Sigmoid colon (tissue), 7 donors: Measurements from ENCODE around the gene JAKMIP2. TPM values are rescaled to one million over a fixed set of nuclear protein-coding genes. Genes with fewer than 3 reads are reported as not detected.

Experiments used
- DNase-seq: peaks from one replicate; pipeline ENCODE4 v3.0.0-alpha.2; 2019
- H3K27ac ChIP-seq, 4 donors: fragments of 200-600 bp; sonication (generic); one replicate each; pipeline ENCODE4 v1.5.1; 2016 to 2019; ENCODE audit warnings: mild to moderate bottlenecking in 1 of 4
- H3K27me3 ChIP-seq, 3 donors: fragments of 200-600 bp; sonication (generic); one replicate each; pipeline ENCODE4 v1.5.1; 2019; ENCODE audit warnings: mild to moderate bottlenecking in 1 of 3
- H3K36me3 ChIP-seq, 4 donors: fragments of 200-600 bp; sonication (generic); one replicate each; pipeline ENCODE4 v1.5.1; 2016 to 2019
- H3K4me1 ChIP-seq, 4 donors: fragments of 200-600 bp; sonication (generic); one replicate each; pipeline ENCODE4 v1.5.1; 2017 to 2019
- H3K4me3 ChIP-seq, 4 donors: fragments of 200-600 bp; sonication (generic); one replicate each; pipeline ENCODE4 v1.5.1; 2017 to 2019; ENCODE audit warnings: mild to moderate bottlenecking in 2 of 4, moderate library complexity in 1 of 4
- H3K9me3 ChIP-seq, 4 donors: fragments of 200-600 bp in 3 of 4; sonication (generic) in 3 of 4; one replicate each; pipeline versions ENCODE4 v1.5.1 to v1.6.1; 2013 to 2019
- CTCF ChIP-seq, 4 experiments: fragments of 450-650 bp in 3 of 4; fragments of 200-600 bp in 1 of 4; IDR thresholded peaks; one replicate each; pipeline ENCODE4 v1.5.1; 2016 to 2019; ENCODE audit warnings: antibody characterized with exemption in 4 of 4, mild to moderate bottlenecking in 3 of 4, moderate library complexity in 2 of 4
- EP300 ChIP-seq, 4 donors: sonication (generic); formaldehyde crosslinking; IDR thresholded peaks; one replicate each; pipeline ENCODE4 v1.6.1; 2017; ENCODE audit warnings: antibody characterized with exemption in 4 of 4
- POLR2A ChIP-seq, 2 donors: fragments of 450-650 bp; IDR thresholded peaks; one replicate each; pipeline ENCODE4 v1.6.1; 2016; ENCODE audit warnings: antibody characterized with exemption in 2 of 2, mild to moderate bottlenecking in 2 of 2, moderate library complexity in 2 of 2
- POLR2AphosphoS5 ChIP-seq, 4 donors: sonication (generic); formaldehyde crosslinking; IDR thresholded peaks; one replicate each; pipeline ENCODE4 v1.6.1; 2017; ENCODE audit warnings: antibody characterized with exemption in 4 of 4
- WGBS, 2 donors: extraction: QIAGEN DNeasy Blood & Tissue Kit; methylation state at CpG; one replicate each; pipeline ENCODE4 v1.1.7; 2013; 5-methylcytosine and 5-hydroxymethylcytosine counted together
- intact Hi-C: fragments of 100-400 bp; cut with DNase I; formaldehyde crosslinking; loops from one replicate; pipeline ENCODE4 v1.15.1; 2023
- polyA plus RNA-seq, 3 donors: library from polyadenylated mRNA; stranded (reverse); fragments of 200-250 nt; gene quantifications; one replicate each; pipeline ENCODE4 v1.2.3, GENCODE V29; 2013
- total RNA-seq, 4 donors: library from RNA; depleted of rRNA; stranded (reverse); fragments of >200 nt; gene quantifications; one replicate each; pipeline ENCODE4 v1.1.0, GENCODE V29; 2016
- donor health status: healthy with polysubstance abuse.
- donor health status: Bipolar disorder and iron deficiency.
- donor health status: healthy.

JAKMIP2 gene
- total and polyA plus RNA-seq, 7 donors: under 0.01 to 8.9 (median 2.8) TPM; not detected in 1

DNA sequence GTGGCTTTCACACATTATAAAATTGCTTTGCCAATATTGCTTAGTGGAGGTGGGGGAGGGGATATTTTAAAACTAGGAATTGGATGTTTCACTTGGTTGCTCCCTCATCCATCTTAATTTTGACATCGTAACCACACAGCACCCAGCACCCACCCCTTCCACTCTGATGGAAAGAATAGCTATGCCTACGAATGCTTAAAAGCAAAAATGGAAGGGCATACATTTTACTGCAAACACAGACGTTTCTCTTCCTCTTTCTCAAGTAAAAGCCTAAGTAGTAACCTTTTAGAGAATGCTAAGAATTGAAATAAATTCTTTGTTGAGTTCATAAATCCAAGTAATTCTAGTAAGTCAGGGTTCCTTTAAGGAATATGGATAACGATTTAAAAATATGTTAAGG lies 69.9 kb downstream of the JAKMIP2 start:
- Histone ChIP-seq H3K27ac (no peak overlapping the region), H3K4me3 (no peak overlapping the region), H3K36me3 (no peaks in the 10 kb centered on the region), H3K4me1 (no peaks in the 10 kb centered on the region), H3K9me3 (no peaks in the 10 kb centered on the region), H3K27me3 (no peaks in the 10 kb centered on the region)
- TF ChIP-seq EP300 (IDR thresholded peaks at IDR 0.05): no peak
- TF ChIP-seq POLR2AphosphoS5 (IDR thresholded peaks at IDR 0.05): no peak
- DNase-seq: no peak
- intact Hi-C loops: no loop called here
- WGBS, 2 donors: 40 to 72% methylated on average over 4 of the region's 4 CpGs

DNA sequence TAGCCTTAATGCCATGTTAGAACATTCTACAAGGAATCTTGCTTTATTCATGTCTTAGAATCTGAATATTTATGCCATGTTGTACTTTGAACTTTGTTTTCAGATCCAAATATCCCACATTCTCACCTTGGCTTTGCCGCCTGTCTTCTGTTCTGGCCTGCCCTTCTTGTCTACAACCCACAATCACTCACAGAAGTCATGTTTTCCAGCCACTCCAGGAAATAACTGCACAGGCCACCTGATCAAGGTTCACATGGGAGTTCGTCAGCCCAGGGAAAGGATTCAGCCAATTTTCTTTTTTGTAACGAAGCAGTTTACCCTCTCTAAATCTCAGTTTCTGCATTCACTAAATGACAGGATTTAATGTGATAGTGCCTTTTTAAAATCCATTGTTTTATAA lies 70.5 kb downstream of the JAKMIP2 start:
- Histone ChIP-seq H3K36me3 (no peaks in the 10 kb centered on the region), H3K27ac (no peak overlapping the region), H3K9me3 (no peaks in the 10 kb centered on the region), H3K4me3 (no peak overlapping the region), H3K27me3 (no peaks in the 10 kb centered on the region), H3K4me1 (no peaks in the 10 kb centered on the region)
- DNase-seq: no peak
- TF ChIP-seq POLR2AphosphoS5 (IDR thresholded peaks at IDR 0.05) (no peak), EP300 (IDR thresholded peaks at IDR 0.05) (no peak), POLR2A (IDR thresholded peaks at IDR 0.05) (no peak), CTCF (IDR thresholded peaks at IDR 0.05) (no peak)
- 23 to 72% methylated on average over 3 of the region's 3 CpGs for WGBS, 2 donors
- intact Hi-C loops: no loop called here

- H3K36me3 ChIP-seq: no peaks in the 10 kb centered on the region
- H3K27me3 ChIP-seq: no peaks in the 10 kb centered on the region
- no peak overlapping the region for H3K27ac ChIP-seq
- H3K4me3 ChIP-seq: no peak overlapping the region
- DNase-seq: no peak
- H3K9me3 ChIP-seq: no peaks in the 10 kb centered on the region
- intact Hi-C loops: no loop called here
- TF ChIP-seq EP300 (IDR thresholded peaks at IDR 0.05) (no peak), CTCF (IDR thresholded peaks at IDR 0.05) (no peak), POLR2A (IDR thresholded peaks at IDR 0.05) (no peak), POLR2AphosphoS5 (IDR thresholded peaks at IDR 0.05) (no peak)
- 78 to 81% methylated on average over 1 of the region's 1 CpG for WGBS, 2 donors
- no peaks in the 10 kb centered on the region for H3K4me1 ChIP-seq
These were observed 71.5 kb downstream of the JAKMIP2 start for GRCh38 chr5:147711019-147711418.

- H3K4me3 ChIP-seq: no peak overlapping the region
- no peak overlapping the region for H3K27ac ChIP-seq
- no peaks in the 10 kb centered on the region for H3K9me3 ChIP-seq
- WGBS, 2 donors: 52 to 69% methylated on average over 2 of the region's 2 CpGs
- no peaks in the 10 kb centered on the region for H3K36me3 ChIP-seq
- intact Hi-C loops: no loop called here
- no peaks in the 10 kb centered on the region for H3K4me1 ChIP-seq
- no peaks in the 10 kb centered on the region for H3K27me3 ChIP-seq
- DNase-seq: no peak
- TF ChIP-seq POLR2A (IDR thresholded peaks at IDR 0.05): no peak
- TF ChIP-seq POLR2AphosphoS5 (IDR thresholded peaks at IDR 0.05): no peak
- no peak for TF ChIP-seq EP300 (IDR thresholded peaks at IDR 0.05)
- TF ChIP-seq CTCF (IDR thresholded peaks at IDR 0.05): no peak
These were observed 73.8 kb downstream of the JAKMIP2 start for GRCh38 chr5:147708708-147709107.

DNA sequence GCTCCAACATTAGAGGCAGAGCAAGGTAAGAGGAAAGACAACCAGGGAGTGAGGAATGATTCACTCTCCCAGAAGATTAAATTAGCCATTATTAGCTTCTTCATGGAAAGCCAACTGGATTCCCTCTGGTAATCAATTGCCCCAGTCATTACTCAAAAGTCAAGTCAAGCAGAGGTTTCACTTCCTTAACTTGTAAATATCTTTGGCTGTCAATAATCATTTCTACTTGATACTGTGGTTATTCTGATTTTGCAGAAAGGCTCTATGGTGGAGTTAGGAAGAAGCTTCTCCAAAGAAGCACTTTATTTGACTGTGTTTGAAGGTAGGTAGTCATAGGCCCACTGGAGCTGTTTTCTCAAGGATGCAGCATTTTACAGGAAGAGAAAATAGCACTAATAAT lies 78.0 kb downstream of the JAKMIP2 start:
- Histone ChIP-seq H3K4me3 (no peak overlapping the region), H3K27ac (no peak overlapping the region), H3K36me3 (no peaks in the 10 kb centered on the region), H3K4me1 (no peaks in the 10 kb centered on the region), H3K9me3 (no peaks in the 10 kb centered on the region), H3K27me3 (no peaks in the 10 kb centered on the region)
- no peak for TF ChIP-seq POLR2AphosphoS5 (IDR thresholded peaks at IDR 0.05)
- no peak for TF ChIP-seq EP300 (IDR thresholded peaks at IDR 0.05)
- TF ChIP-seq CTCF (IDR thresholded peaks at IDR 0.05): no peak
- no peak for DNase-seq
- intact Hi-C loops: no loop called here
